ENCODE data around the gene RENBP. TPM values are rescaled to one million over a fixed set of nuclear protein-coding genes. Genes with fewer than 3 reads are reported as not detected.

RENBP gene
- total and polyA plus RNA-seq, 9 of the 15 experiments (the other 6 are each of a cell fraction or from before 2014, with no cell fraction given), result 0.07 to 14.8 (median 10.6) TPM; not detected in 1

- TF ChIP-seq, protein P1, sequence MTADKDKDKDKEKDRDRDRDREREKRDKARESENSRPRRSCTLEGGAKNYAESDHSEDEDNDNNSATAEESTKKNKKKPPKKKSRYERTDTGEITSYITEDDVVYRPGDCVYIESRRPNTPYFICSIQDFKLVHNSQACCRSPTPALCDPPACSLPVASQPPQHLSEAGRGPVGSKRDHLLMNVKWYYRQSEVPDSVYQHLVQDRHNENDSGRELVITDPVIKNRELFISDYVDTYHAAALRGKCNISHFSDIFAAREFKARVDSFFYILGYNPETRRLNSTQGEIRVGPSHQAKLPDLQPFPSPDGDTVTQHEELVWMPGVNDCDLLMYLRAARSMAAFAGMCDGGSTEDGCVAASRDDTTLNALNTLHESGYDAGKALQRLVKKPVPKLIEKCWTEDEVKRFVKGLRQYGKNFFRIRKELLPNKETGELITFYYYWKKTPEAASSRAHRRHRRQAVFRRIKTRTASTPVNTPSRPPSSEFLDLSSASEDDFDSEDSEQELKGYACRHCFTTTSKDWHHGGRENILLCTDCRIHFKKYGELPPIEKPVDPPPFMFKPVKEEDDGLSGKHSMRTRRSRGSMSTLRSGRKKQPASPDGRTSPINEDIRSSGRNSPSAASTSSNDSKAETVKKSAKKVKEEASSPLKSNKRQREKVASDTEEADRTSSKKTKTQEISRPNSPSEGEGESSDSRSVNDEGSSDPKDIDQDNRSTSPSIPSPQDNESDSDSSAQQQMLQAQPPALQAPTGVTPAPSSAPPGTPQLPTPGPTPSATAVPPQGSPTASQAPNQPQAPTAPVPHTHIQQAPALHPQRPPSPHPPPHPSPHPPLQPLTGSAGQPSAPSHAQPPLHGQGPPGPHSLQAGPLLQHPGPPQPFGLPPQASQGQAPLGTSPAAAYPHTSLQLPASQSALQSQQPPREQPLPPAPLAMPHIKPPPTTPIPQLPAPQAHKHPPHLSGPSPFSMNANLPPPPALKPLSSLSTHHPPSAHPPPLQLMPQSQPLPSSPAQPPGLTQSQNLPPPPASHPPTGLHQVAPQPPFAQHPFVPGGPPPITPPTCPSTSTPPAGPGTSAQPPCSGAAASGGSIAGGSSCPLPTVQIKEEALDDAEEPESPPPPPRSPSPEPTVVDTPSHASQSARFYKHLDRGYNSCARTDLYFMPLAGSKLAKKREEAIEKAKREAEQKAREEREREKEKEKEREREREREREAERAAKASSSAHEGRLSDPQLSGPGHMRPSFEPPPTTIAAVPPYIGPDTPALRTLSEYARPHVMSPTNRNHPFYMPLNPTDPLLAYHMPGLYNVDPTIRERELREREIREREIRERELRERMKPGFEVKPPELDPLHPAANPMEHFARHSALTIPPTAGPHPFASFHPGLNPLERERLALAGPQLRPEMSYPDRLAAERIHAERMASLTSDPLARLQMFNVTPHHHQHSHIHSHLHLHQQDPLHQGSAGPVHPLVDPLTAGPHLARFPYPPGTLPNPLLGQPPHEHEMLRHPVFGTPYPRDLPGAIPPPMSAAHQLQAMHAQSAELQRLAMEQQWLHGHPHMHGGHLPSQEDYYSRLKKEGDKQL (CRISPR knock-in tag; IDR thresholded peaks at IDR 0.05; ENCODE audit: borderline replicate concordance), result no peak
- no peak for TF ChIP-seq SMARCC2 (IDR thresholded peaks at IDR 0.05; ENCODE audit: low read depth)
- TF ChIP-seq ZSCAN32 (CRISPR knock-in tag; IDR thresholded peaks at IDR 0.05), result no peak
- TF ChIP-seq, protein P2, sequence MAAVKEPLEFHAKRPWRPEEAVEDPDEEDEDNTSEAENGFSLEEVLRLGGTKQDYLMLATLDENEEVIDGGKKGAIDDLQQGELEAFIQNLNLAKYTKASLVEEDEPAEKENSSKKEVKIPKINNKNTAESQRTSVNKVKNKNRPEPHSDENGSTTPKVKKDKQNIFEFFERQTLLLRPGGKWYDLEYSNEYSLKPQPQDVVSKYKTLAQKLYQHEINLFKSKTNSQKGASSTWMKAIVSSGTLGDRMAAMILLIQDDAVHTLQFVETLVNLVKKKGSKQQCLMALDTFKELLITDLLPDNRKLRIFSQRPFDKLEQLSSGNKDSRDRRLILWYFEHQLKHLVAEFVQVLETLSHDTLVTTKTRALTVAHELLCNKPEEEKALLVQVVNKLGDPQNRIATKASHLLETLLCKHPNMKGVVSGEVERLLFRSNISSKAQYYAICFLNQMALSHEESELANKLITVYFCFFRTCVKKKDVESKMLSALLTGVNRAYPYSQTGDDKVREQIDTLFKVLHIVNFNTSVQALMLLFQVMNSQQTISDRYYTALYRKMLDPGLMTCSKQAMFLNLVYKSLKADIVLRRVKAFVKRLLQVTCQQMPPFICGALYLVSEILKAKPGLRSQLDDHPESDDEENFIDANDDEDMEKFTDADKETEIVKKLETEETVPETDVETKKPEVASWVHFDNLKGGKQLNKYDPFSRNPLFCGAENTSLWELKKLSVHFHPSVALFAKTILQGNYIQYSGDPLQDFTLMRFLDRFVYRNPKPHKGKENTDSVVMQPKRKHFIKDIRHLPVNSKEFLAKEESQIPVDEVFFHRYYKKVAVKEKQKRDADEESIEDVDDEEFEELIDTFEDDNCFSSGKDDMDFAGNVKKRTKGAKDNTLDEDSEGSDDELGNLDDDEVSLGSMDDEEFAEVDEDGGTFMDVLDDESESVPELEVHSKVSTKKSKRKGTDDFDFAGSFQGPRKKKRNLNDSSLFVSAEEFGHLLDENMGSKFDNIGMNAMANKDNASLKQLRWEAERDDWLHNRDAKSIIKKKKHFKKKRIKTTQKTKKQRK (IDR thresholded peaks at IDR 0.05; ENCODE audit: borderline replicate concordance, low read depth, low read length), result no peak
- peak; percentile 36; the same call in 1 of the 2 replicates for TF ChIP-seq PHF8 (IDR thresholded peaks at IDR 0.05; ENCODE audit: borderline replicate concordance, low read length)
- TF ChIP-seq BRD4 (IDR thresholded peaks at IDR 0.05), result no peak
- TF ChIP-seq, protein P3, sequence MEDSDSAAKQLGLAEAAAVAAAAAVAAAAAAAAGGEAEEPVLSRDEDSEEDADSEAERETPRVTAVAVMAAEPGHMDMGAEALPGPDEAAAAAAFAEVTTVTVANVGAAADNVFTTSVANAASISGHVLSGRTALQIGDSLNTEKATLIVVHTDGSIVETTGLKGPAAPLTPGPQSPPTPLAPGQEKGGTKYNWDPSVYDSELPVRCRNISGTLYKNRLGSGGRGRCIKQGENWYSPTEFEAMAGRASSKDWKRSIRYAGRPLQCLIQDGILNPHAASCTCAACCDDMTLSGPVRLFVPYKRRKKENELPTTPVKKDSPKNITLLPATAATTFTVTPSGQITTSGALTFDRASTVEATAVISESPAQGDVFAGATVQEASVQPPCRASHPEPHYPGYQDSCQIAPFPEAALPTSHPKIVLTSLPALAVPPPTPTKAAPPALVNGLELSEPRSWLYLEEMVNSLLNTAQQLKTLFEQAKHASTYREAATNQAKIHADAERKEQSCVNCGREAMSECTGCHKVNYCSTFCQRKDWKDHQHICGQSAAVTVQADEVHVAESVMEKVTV (CRISPR knock-in tag; IDR thresholded peaks at IDR 0.05), result no peak
- TF ChIP-seq CREM (IDR thresholded peaks at IDR 0.05; ENCODE audit: low read depth), result peak; percentile 32; the same call in 1 of the 2 replicates
- TF ChIP-seq RUNX1 (IDR thresholded peaks at IDR 0.05; ENCODE audit: low read depth), result no peak
- TF ChIP-seq ZNF121 (CRISPR knock-in tag; conservative IDR thresholded peaks at IDR 0.05), result no peak
- TF ChIP-seq NR4A1 (CRISPR knock-in tag; IDR thresholded peaks at IDR 0.05), result no peak
- no peak for TF ChIP-seq NR4A1 (tag; IDR thresholded peaks at IDR 0.05)
- no peak for TF ChIP-seq ZNF668 (CRISPR knock-in tag; IDR thresholded peaks at IDR 0.05)
- no peak for TF ChIP-seq RFX1 (IDR thresholded peaks at IDR 0.05)
- no peak for TF ChIP-seq E2F6 (IDR thresholded peaks at IDR 0.05; ENCODE audit: borderline replicate concordance in 1 of 2, extremely low read depth in 1 of 2, insufficient read depth in 1 of 2, insufficient read length in 1 of 2, low read depth in 1 of 2, low read length in 1 of 2, poor library complexity in 1 of 2, severe bottlenecking in 1 of 2)
Measured at GRCh38 chrX:153944140-153944799, at the start of gene RENBP (continued).
